ENCODE measurements around the gene CCNF. TPM values are rescaled to one million over a fixed set of nuclear protein-coding genes. Genes with fewer than 3 reads are reported as not detected.

CCNF gene
- total RNA-seq, 8 experiments from 2014 or later = 1.7 to 32.2 (median 6.8) TPM

GRCh38 chr16:2422123-2422867 is 7.0 kb upstream of the CCNF start:
- 42 to 100% (median 83%) methylated on average over 1 to 2 of the region's 7 CpGs; no CpG with 5 or more reads in 3 of the 10 experiments for WGBS, 10 experiments
- H3K4me1 ChIP-seq (replicated peaks in 1 of 2) = no peaks in the 10 kb centered on the region
- in situ Hi-C loops (cut with MboI; ENCODE audit: low pct_unique_long_range_greater_than_20kb in 2 of 9, low sequenced_read_pairs in 9 of 9, unreplicated experiment in 9 of 9) = no loop called here
- ATAC-seq (replicated peaks in 6 of 8) = peak in 3 of 8 experiments; percentile 18 to 53 (median 21)
- no peak overlapping the region for H3K4me3 ChIP-seq
- no peak overlapping the region for H3K27ac ChIP-seq

DNA sequence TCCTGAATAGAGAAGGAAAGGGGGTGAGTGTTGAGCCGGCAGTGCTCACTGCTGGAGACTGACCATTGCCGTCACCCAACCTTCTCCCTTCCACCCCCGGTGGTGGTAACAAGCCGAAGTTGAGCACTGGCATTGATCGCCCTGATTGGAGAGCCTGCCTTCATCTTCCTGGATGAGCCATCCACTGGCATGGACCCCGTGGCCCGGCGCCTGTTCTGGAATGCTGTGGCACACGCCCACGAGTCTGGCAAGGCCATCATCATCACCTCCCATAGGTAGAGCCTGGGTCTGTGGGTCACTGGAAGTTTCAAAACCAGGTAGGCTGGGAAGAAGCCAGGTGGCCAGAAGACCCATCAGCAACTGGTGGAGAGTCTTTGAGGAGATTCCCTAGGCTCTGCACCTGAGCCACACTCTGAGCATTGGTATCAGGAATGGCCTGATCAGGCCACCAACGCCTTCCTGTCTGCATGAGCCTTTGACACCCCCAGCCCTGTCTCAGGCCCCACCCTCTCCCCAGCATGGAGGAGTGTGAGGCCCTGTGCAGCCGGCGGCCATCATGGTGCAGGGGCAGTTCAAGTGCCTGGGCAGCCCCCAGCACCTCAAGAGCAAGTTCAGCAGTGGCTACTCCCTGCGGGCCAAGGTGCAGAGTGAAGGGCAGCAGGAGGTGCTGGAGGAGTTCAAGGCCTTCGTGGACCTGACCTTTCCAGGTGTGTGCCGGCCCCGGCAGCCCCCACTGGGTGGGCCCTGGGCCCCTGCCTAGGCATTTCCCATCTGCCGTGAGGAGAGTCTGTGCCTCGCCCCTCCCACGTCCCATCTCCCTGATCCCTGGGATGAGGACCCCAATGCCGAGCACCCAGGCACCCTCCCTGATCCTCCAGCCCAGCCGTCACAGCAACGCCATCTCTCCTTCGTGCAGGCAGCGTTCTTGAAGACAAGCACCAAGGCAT is 4.9 kb upstream of the CCNF start:
- H3K4me3 ChIP-seq = no peak overlapping the region
- 80 to 94% (median 83%) methylated on average over 1 to 9 of the region's 25 CpGs; no CpG with 5 or more reads in 6 of the 10 experiments for WGBS, 10 experiments
- no peak for ATAC-seq (replicated peaks in 6 of 8)
- peaks cover 0 to 4% of the 10 kb centered on the region in 2 donors for H3K4me1 ChIP-seq (replicated peaks in 1 of 2)
- in situ Hi-C loops (cut with MboI; ENCODE audit: low pct_unique_long_range_greater_than_20kb in 2 of 9, low sequenced_read_pairs in 9 of 9, unreplicated experiment in 9 of 9) = loop anchor here in 1 of 9 experiments (25.0 kb wide), 1 partner anchor 87 kb away; the partner anchor contains the start of gene ABCA3
- H3K27ac ChIP-seq = no peak overlapping the region

GRCh38 chr16:2425008-2425518 is 4.2 kb upstream of the CCNF start:
- in situ Hi-C loops (cut with MboI; ENCODE audit: low pct_unique_long_range_greater_than_20kb in 2 of 9, low sequenced_read_pairs in 9 of 9, unreplicated experiment in 9 of 9) = loop anchor here in 1 of 9 experiments (25.0 kb wide), 1 partner anchor 88 kb away; the partner anchor contains the start of gene ABCA3
- WGBS, 10 experiments = 17 to 100% (median 83%) methylated on average over 1 to 9 of the region's 9 CpGs; no CpG with 5 or more reads in 5 of the 10 experiments
- no peak overlapping the region for H3K4me3 ChIP-seq
- H3K4me1 ChIP-seq (replicated peaks in 1 of 2) = peaks cover 0 to 4% of the 10 kb centered on the region in 2 donors
- no peak for ATAC-seq (replicated peaks in 6 of 8)
- H3K27ac ChIP-seq = no peak overlapping the region

DNA sequence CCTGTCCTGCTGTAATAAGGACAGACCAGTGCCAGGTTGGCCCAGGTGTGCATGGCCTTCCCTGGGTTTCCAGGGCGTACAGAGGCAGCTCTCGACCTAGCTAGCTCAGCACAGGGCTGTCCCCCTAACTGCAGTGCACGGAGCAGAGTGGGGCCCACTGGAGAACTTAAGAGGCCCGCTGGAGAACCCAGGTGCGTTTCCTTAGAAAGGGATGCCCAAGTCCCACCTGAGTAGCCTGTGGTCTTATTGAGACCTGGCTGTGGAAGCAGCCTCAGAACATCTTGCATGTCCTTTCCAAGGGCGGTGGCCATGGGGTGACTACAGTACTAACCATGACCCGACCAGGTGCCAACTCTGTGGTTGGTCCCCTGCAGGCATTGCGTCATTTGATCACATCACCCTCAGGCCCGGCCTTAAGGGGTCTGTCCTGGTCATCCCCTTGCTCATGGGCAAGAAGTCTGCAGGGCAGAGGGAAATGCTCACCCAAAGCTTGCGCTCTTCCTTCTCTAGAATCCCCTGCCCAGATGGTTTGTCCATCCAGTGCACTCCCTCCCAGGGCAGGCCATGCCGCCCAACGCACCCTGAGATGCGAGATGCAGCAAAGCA is 3.3 kb upstream of the CCNF start:
- ATAC-seq (replicated peaks in 6 of 8) = no peak
- 66 to 100% (median 83%) methylated on average over 1 to 6 of the region's 13 CpGs; no CpG with 5 or more reads in 4 of the 10 experiments for WGBS, 10 experiments
- Histone ChIP-seq H3K4me3 (no peak overlapping the region), H3K4me1 (replicated peaks in 1 of 2) (peaks cover 5 to 9% of the 10 kb centered on the region in 2 donors), H3K27ac (no peak overlapping the region)
- in situ Hi-C loops (cut with MboI; ENCODE audit: low pct_unique_long_range_greater_than_20kb in 2 of 9, low sequenced_read_pairs in 9 of 9, unreplicated experiment in 9 of 9) = loop anchor here in 1 of 9 experiments (25.0 kb wide), 1 partner anchor 89 kb away; the partner anchor contains the start of gene ABCA3

DNA sequence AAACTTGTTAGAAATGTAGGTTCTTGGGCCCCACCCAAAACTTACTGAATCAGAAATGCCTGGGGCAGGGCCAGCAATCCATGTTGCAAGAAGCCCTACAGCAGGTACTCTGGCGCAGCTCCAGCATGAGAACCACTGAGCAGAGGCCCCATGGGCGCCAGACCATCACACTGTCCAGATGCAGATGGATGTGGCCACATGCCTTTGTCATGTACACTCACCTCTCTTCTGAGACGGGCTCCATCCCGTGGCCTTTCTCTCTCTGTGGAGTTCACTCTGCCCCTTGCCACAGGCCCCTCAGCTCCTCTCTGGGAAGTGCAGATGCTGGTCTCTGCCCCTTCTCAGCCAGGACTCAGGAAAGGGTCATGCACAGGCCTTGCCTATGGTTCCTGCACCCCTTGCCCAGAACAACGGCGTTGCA is 2.3 kb upstream of the CCNF start:
- ATAC-seq (replicated peaks in 6 of 8) = no peak
- in situ Hi-C loops (cut with MboI; ENCODE audit: low pct_unique_long_range_greater_than_20kb in 2 of 9, low sequenced_read_pairs in 9 of 9, unreplicated experiment in 9 of 9) = loop anchor here in 1 of 9 experiments (25.0 kb wide), 1 partner anchor 90 kb away; the partner anchor contains the start of gene ABCA3
- Histone ChIP-seq H3K27ac (no peak overlapping the region), H3K4me3 (no peak overlapping the region), H3K4me1 (replicated peaks in 1 of 2) (peaks cover 9 to 12% of the 10 kb centered on the region in 2 donors)
- 65 to 100% (median 73%) methylated on average over 1 to 6 of the region's 6 CpGs; no CpG with 5 or more reads in 5 of the 10 experiments for WGBS, 10 experiments

DNA sequence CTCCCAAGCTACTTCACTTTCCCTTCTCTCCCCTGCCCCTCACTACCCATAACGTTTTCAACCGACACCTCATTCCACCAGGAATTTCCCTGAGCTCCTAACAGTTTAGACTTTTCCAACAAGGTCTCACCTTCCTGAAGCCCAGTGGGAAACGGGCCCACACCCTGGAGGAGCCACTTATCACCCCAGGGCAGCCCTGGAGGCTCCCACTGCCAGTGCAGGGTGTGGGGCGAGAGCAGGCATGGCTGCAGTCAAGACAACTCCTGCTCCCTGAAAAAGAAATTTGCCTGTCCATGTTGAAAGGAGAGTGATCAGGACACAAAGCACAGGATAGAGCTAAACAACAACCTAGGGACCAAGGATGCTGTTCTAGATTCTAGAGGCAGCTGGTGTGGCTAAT is 1.7 kb upstream of the CCNF start:
- Histone ChIP-seq H3K27ac (no peak overlapping the region), H3K4me3 (no peak overlapping the region), H3K4me1 (replicated peaks in 1 of 2) (peaks cover 9 to 12% of the 10 kb centered on the region in 2 donors)
- in situ Hi-C loops (cut with MboI; ENCODE audit: low pct_unique_long_range_greater_than_20kb in 2 of 9, low sequenced_read_pairs in 9 of 9, unreplicated experiment in 9 of 9) = loop anchor here in 1 of 9 experiments (25.0 kb wide), 1 partner anchor 90 kb away; the partner anchor contains the start of gene ABCA3
- no peak for ATAC-seq (replicated peaks in 6 of 8)
- 60 to 93% (median 85%) methylated on average over 1 to 3 of the region's 4 CpGs; no CpG with 5 or more reads in 6 of the 10 experiments for WGBS, 10 experiments

DNA sequence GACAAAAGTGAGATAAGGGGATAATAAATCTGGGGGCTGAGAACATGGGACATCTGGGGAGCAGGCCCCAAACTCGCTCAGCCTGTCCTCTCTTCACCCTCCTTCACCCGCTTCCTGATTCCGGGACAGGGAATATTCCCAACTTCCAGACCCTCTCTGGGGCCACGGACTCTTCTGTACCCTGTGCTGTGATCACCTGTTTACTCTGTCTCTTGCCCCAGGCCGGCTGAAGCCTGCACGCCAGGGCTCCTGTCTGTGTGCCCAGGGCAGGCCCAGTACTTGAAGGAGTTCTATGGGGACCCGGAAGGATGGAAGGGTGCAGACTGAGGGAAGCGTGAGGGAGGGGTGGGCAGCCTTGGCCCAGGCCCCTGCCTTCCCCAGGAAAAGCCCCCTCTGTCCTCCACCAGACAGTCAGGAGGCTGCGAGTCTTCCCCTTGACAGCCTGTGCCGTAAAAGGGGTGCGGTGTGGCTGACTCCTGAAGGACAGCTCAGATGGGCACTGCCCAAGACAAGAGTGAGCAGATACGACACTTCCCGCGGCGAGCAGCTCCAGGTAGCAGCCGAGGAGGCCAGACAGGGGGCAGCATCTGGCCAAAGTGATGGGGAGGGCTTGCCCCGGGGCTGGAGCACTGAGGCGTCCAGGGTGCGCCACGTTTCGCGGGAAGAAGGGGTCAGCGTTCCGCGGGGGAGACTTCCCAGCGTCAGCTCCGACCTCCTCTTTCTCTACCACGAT is 1.0 kb upstream of the CCNF start:
- Histone ChIP-seq H3K4me3 (peak overlapping the region; percentile 61 to 90 (median 68)), H3K4me1 (replicated peaks in 1 of 2) (peaks cover 9 to 12% of the 10 kb centered on the region in 2 donors), H3K27ac (peak overlapping the region in 1 of 2 donors; percentile 72)
- peak; percentile 3 to 47 (median 24) for ATAC-seq (replicated peaks in 6 of 8)
- in situ Hi-C loops (cut with MboI; ENCODE audit: low pct_unique_long_range_greater_than_20kb in 2 of 9, low sequenced_read_pairs in 9 of 9, unreplicated experiment in 9 of 9) = loop anchor here in 1 of 9 experiments (25.0 kb wide), 1 partner anchor 91 kb away; the partner anchor contains the start of gene ABCA3
- WGBS, 10 experiments = 47 to 100% (median 74%) methylated on average over 1 to 7 of the region's 28 CpGs; no CpG with 5 or more reads in 6 of the 10 experiments

- 0% methylated on average over 1 of the region's 24 CpGs; no CpG with 5 or more reads in 8 of the 10 experiments for WGBS, 10 experiments
- Histone ChIP-seq H3K27ac (peak overlapping the region; percentile 17 to 72), H3K4me3 (peak overlapping the region; percentile 61 to 90 (median 68)), H3K4me1 (replicated peaks in 1 of 2) (peaks cover 9 to 12% of the 10 kb centered on the region in 2 donors)
- in situ Hi-C loops (cut with MboI; ENCODE audit: low pct_unique_long_range_greater_than_20kb in 2 of 9, low sequenced_read_pairs in 9 of 9, unreplicated experiment in 9 of 9) = loop anchor here in 1 of 9 experiments (25.0 kb wide), 1 partner anchor 91 kb away; the partner anchor contains the start of gene ABCA3
- ATAC-seq (replicated peaks in 6 of 8) = peak in 1 of 8 experiments; percentile 51
Observed at GRCh38 chr16:2428784-2429033, 538 bp upstream of the CCNF start.

DNA sequence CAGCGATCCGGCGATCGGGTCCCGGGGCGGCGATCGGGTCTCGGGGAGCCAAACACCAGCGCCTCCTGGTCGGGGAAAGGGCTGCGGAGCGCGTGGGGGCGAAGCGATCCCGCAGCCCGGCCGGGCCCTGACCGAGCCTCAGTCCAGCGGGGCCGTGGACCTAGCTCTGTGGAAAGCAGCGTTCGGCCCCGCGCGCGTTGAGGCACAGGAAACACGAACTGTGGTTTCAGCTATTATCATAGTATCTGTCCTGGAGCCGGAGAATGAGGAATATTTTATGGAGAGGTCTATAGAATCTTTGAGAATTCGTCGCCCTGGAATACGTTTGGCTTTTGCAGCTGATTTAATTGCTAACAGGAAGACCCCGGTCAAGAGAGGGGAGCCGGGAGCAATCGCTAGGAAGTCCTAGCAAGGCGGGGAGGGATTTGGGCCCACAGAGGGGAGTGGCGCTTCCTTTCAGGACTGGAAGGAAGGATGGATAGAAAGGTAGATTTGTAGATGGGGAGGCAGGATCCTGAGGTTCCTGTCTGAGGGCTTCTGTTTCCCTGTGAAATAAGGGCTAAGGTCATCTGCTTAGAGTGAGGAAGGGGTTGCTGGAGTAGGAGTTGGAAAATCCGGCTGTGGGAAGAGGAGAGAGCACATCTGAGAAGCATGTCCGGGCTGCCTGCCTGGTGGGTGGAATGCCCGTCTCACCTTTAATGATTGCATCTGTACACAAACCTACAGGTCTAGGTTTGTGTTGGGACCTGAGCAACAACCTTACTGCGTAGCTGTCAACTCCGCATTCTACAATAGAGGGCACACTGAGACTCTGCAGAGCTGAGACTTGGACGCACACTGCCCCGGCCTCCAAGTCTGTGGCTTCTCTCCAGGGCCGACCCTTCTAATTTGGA is 770 bp downstream of the CCNF start:
- WGBS, 10 experiments = 0 to 37% (median 3%) methylated on average over 1 to 19 of the region's 46 CpGs
- peaks cover 9 to 12% of the 10 kb centered on the region in 2 donors for H3K4me1 ChIP-seq (replicated peaks in 1 of 2)
- peak; percentile 4 to 14 (median 8) for ATAC-seq (replicated peaks in 6 of 8)
- peak overlapping the region; percentile 61 to 90 (median 68) for H3K4me3 ChIP-seq
- no peak overlapping the region for H3K27ac ChIP-seq
- in situ Hi-C loops (cut with MboI; ENCODE audit: low pct_unique_long_range_greater_than_20kb in 2 of 9, low sequenced_read_pairs in 9 of 9, unreplicated experiment in 9 of 9) = loop anchor here in 1 of 9 experiments (25.0 kb wide), 1 partner anchor 93 kb away; the partner anchor contains the start of gene ABCA3

DNA sequence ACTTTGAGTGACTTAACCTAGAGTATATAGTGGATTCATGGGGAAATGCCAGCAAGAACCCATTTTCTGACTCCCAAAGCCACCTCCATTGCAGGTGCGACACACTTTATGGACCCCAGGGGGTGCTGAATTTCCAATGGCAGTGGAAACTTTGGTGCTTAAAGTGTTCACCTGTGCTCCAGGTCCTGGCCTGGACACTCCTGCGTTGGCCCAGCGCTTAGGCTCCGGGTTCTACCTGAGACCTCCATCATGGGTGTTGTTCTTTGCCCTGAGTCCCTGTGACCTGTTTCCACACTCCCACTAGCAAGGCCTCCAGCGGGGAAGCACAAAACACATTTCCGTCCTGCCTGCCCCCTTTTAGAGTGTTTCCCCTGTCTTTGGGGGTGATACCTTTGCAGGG is 3.0 kb downstream of the CCNF start:
- Histone ChIP-seq H3K27ac (no peak overlapping the region), H3K4me1 (replicated peaks in 1 of 2) (peaks cover 9 to 12% of the 10 kb centered on the region in 2 donors), H3K4me3 (no peak overlapping the region)
- no peak for ATAC-seq (replicated peaks in 6 of 8)
- WGBS, 10 experiments = 80 to 100% (median 96%) methylated on average over 1 to 6 of the region's 6 CpGs; no CpG with 5 or more reads in 3 of the 10 experiments
- in situ Hi-C loops (cut with MboI; ENCODE audit: low pct_unique_long_range_greater_than_20kb in 2 of 9, low sequenced_read_pairs in 9 of 9, unreplicated experiment in 9 of 9) = loop anchor here in 1 of 9 experiments (25.0 kb wide), 1 partner anchor 95 kb away; the partner anchor contains the start of gene ABCA3

Measured in motor neuron (in vitro differentiated cells).